A673 (cell line): ENCODE measurements around the gene KRTAP26-1. TPM values are rescaled to one million over a fixed set of nuclear protein-coding genes. Genes with fewer than 3 reads are reported as not detected.

ENCODE experiments used
- BruUV-seq: library from RNA; stranded (reverse); fragments of 400-500 nt; replicated peaks from 2 replicates; lab custom pipeline; 2021; lab: Mats Ljungman, UMichigan
- CTCF ChIA-PET: fragments of 300-600 bp; sonication (Branson Sonifier 250); formaldehyde crosslinking; loops from one replicate; lab custom pipeline; 2022; ENCODE audit warnings: antibody characterized with exemption; lab: Charles Lee
- POLR2A ChIA-PET: fragments of 300-600 bp; sonication (Branson Sonifier 250); formaldehyde crosslinking; loops from one replicate; lab custom pipeline; 2022; ENCODE audit warnings: antibody characterized with exemption; ENCODE audit not compliant: low non-redundant PET; lab: Charles Lee
- DNase-seq: peaks from one replicate; pipeline ENCODE4 v3.0.0-alpha.2; 2015; ENCODE audit warnings: low spot score
- H3K27ac ChIP-seq: fragments of 200-600 bp; sonication (generic); 2 replicates; pipeline ENCODE4 v1.5.1; 2016; ENCODE audit warnings: mixed run types, low read depth, mild to moderate bottlenecking, mixed read lengths, antibody characterized with exemption, low read length; ENCODE audit not compliant: poor library complexity, severe bottlenecking
- H3K27me3 ChIP-seq: fragments of 200-600 bp; sonication (generic); replicated peaks from 2 replicates; pipeline ENCODE4 v1.6.1; 2017; ENCODE audit warnings: mixed run types, low read depth, mild to moderate bottlenecking, mixed read lengths, antibody characterized with exemption, low read length; ENCODE audit not compliant: insufficient read depth, poor library complexity
- H3K36me3 ChIP-seq: fragments of 200-600 bp; sonication (generic); 2 replicates; pipeline ENCODE4 v1.6.1; 2016; ENCODE audit warnings: mixed run types, mild to moderate bottlenecking, mixed read lengths, antibody characterized with exemption, low read length; ENCODE audit not compliant: insufficient read depth, poor library complexity, severe bottlenecking
- H3K4me1 ChIP-seq: fragments of 200-600 bp; sonication (generic); 2 replicates; pipeline ENCODE4 v1.6.1; 2017; ENCODE audit warnings: mixed run types, mild to moderate bottlenecking, mixed read lengths, antibody characterized with exemption, low read length; ENCODE audit not compliant: insufficient read depth, poor library complexity, severe bottlenecking
- H3K4me3 ChIP-seq: fragments of 200-600 bp; sonication (generic); 2 replicates; pipeline ENCODE4 v1.5.1; 2016; ENCODE audit warnings: low read depth, mixed run types, mild to moderate bottlenecking, mixed read lengths, low read length; ENCODE audit not compliant: poor library complexity, severe bottlenecking
- H3K9me3 ChIP-seq: fragments of 200-600 bp; sonication (generic); 2 replicates; pipeline ENCODE4 v1.6.1; 2016; ENCODE audit warnings: mixed run types, low read depth, mild to moderate bottlenecking, mixed read lengths, antibody characterized with exemption, low read length; ENCODE audit not compliant: poor library complexity, severe bottlenecking
- CTCF ChIP-seq: fragments of 300-800, 200-600 bp; sonication (generic); conservative IDR thresholded peaks from 2 replicates; pipeline ENCODE4 v1.5.1; 2017; ENCODE audit warnings: low read depth, mild to moderate bottlenecking, antibody characterized with exemption, low read length, moderate library complexity, mixed read lengths
- EZH2 ChIP-seq: fragments of 200-600 bp; sonication (generic); IDR thresholded peaks from 2 replicates; pipeline ENCODE4 v1.6.1; 2017; ENCODE audit warnings: borderline replicate concordance, low read depth, mild to moderate bottlenecking, mixed read lengths, antibody characterized with exemption, low read length; ENCODE audit not compliant: poor library complexity, severe bottlenecking
- intact Hi-C: fragments of 100-400 bp; cut with micrococcal nuclease; formaldehyde crosslinking; loops from one replicate; pipeline ENCODE4 v1.10.0; 2022; ENCODE audit not compliant: unreplicated experiment
- total RNA-seq: library from RNA; stranded (reverse); gene quantifications from 2 replicates; pipeline ENCODE4 v1.2.3, GENCODE V29; 2021

The KRTAP26-1 gene
- total RNA-seq, 1 experiment from 2014 or later: not detected

- H3K27me3 ChIP-seq: no peaks in the 10 kb centered on the region
- no peak for DNase-seq
- no peak for TF ChIP-seq EZH2
- TF ChIP-seq CTCF: no peak
- CTCF ChIA-PET: no interaction called here
- no peaks in the 10 kb centered on the region for H3K36me3 ChIP-seq
- intact Hi-C loops: no loop called here
- no peaks in the 10 kb centered on the region for H3K4me1 ChIP-seq
- H3K9me3 ChIP-seq: no peaks in the 10 kb centered on the region
- no TSS peak for BruUV-seq
- no peak overlapping the region for H3K27ac ChIP-seq
- POLR2A ChIA-PET: no interaction called here
- H3K4me3 ChIP-seq: no peak overlapping the region
Measured at GRCh38 chr21:30305136-30305535, 15.0 kb downstream of the KRTAP26-1 start.

GRCh38 chr21:30289215-30289614, 30.9 kb downstream of the KRTAP26-1 start, which contains the start of gene KRTAP25-1:
Gene KRTAP25-1 (minus strand): TSS chr21:30289514. CDS start chr21:30289490, 24 bp downstream.
- ChIA-PET POLR2A (no interaction called here), CTCF (no interaction called here)
- H3K27me3 ChIP-seq: peaks cover 24% of the 10 kb centered on the region
- H3K4me1 ChIP-seq: no peaks in the 10 kb centered on the region
- no peak within 1 kb of the TSS for H3K27ac ChIP-seq
- DNase-seq: no peak
- TF ChIP-seq EZH2: no peak
- no peak for TF ChIP-seq CTCF
- no peaks in the 10 kb centered on the region for H3K36me3 ChIP-seq
- no TSS peak for BruUV-seq
- intact Hi-C loops: no loop called here
- H3K4me3 ChIP-seq: no peak within 1 kb of the TSS
- no peaks in the 10 kb centered on the region for H3K9me3 ChIP-seq

GRCh38 chr21:30282850-30283249, 37.3 kb downstream of the KRTAP26-1 start, which contains the start of gene KRTAP24-1:
Gene KRTAP24-1 (minus strand): TSS chr21:30282950. CDS start chr21:30282932, 18 bp downstream.
- TF ChIP-seq EZH2 (no peak), CTCF (no peak)
- intact Hi-C loops: no loop called here
- no TSS peak for BruUV-seq
- Histone ChIP-seq H3K36me3 (no peaks in the 10 kb centered on the region), H3K4me1 (no peaks in the 10 kb centered on the region), H3K4me3 (no peak within 1 kb of the TSS), H3K27ac (no peak within 1 kb of the TSS), H3K9me3 (no peaks in the 10 kb centered on the region), H3K27me3 (peaks cover 5% of the 10 kb centered on the region)
- ChIA-PET CTCF (no interaction called here), POLR2A (no interaction called here)
- DNase-seq: no peak
